Measurements from ENCODE around the gene POLR2E. TPM values are rescaled to one million over a fixed set of nuclear protein-coding genes. Genes with fewer than 3 reads are reported as not detected.

Gene POLR2E
- polyA plus RNA-seq, 3 donors = 183 to 222 (median 195) TPM

DNA sequence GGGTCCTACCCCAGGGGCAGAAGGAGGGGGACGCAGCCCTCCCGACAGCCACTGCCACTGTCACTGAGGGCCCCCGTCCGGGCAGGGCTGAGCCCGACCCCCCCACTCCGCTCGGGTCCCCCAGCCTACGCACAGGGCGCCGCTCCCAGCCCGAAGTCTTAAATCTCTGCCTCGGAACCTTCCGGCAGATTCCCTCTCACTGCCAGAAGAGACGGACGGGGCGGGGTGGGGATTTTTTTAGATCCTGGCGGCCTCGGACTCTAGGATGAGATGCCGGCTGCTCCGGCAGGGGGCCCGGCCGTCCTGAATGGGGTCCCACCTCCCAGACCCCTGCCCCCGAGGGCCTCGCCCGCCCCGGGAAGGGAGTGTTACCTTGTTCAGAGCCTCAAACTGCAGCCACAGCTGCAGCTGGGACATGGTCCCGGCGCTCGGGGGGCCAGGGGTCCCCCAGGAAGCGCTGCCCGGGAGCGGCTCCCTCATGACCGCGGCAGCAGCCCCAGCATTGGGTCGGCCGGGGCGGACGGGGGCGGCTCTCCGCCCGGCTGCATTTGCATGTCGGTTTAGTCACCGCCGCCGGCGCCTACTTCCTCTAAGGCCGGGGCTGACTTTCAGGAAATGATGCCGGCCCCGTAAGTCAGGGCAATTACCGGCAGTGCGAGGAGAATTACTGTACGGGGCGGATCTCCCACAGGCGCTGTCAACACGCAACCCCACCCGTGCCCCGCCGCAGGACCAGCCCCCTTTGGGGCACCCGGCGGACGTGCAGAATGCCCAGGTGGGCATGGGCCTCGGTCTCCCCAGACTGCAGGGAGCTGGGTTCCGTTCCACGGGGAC lies 36.8 kb upstream of the POLR2E start:
- H3K9me3 ChIP-seq (replicated peaks in 1 of 2; ENCODE audit: control insufficient read depth in 1 of 2, insufficient read depth in 1 of 2, low read length in 2 of 2) = peaks cover 0 to 4% of the 10 kb centered on the region in 2 donors
- peaks cover 0 to 5% (median 2%) of the 10 kb centered on the region in 7 donors for H3K9me3 Mint-ChIP-seq
- H3K27ac Mint-ChIP-seq = peak overlapping the region; percentile 89 to 95 (median 91)
- 0% methylated on average over 51 of the region's 64 CpGs for WGBS (ENCODE audit: insufficient coverage)
- H3K4me2 ChIP-seq (replicated peaks; ENCODE audit: extremely low read depth, low read length, poor library complexity, severe bottlenecking) = peak overlapping the region; percentile 82
- peaks cover 87% of the 10 kb centered on the region for H3K79me2 ChIP-seq (ENCODE audit: insufficient read depth, low read length)
- H4K20me1 ChIP-seq (ENCODE audit: insufficient read depth, low read length) = peaks cover 91% of the 10 kb centered on the region
- H3K4me3 Mint-ChIP-seq = peak overlapping the region; percentile 89 to 93
- H3K4me1 ChIP-seq (ENCODE audit: control insufficient read depth in 1 of 2, insufficient read depth in 2 of 2, low read length in 2 of 2) = peaks cover 38 to 44% of the 10 kb centered on the region in 2 donors
- no peaks in the 10 kb centered on the region for H3K27me3 ChIP-seq (ENCODE audit: control insufficient read depth in 2 of 2, insufficient read depth in 2 of 2, low read length in 2 of 2)
- peak overlapping the region; percentile 64 to 82 (median 64) for H3K4me3 ChIP-seq (replicated peaks in 1 of 3; ENCODE audit: low read depth in 2 of 3, low read length in 3 of 3)
- peak overlapping the region; percentile 84 for H3K9ac ChIP-seq (ENCODE audit: insufficient read depth, low read length, poor library complexity, severe bottlenecking)
- intact Hi-C loops (cut with micrococcal nuclease) = loop anchor here in 1 of 2 donors (5.0 kb wide), 1 partner anchor 40 kb away; the partner anchor contains the start of gene SBNO2
- DNase-seq = peak; percentile 92 to 96 (median 95)
- TF ChIP-seq, protein P1, sequence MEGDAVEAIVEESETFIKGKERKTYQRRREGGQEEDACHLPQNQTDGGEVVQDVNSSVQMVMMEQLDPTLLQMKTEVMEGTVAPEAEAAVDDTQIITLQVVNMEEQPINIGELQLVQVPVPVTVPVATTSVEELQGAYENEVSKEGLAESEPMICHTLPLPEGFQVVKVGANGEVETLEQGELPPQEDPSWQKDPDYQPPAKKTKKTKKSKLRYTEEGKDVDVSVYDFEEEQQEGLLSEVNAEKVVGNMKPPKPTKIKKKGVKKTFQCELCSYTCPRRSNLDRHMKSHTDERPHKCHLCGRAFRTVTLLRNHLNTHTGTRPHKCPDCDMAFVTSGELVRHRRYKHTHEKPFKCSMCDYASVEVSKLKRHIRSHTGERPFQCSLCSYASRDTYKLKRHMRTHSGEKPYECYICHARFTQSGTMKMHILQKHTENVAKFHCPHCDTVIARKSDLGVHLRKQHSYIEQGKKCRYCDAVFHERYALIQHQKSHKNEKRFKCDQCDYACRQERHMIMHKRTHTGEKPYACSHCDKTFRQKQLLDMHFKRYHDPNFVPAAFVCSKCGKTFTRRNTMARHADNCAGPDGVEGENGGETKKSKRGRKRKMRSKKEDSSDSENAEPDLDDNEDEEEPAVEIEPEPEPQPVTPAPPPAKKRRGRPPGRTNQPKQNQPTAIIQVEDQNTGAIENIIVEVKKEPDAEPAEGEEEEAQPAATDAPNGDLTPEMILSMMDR (IDR thresholded peaks at IDR 0.05) = peak; percentile 21
- peak overlapping the region; percentile 31 for H2AFZ ChIP-seq (ENCODE audit: insufficient read depth, low read depth, low read length, poor library complexity, severe bottlenecking)
- H3K27me3 Mint-ChIP-seq (ENCODE audit: low read depth in 3 of 3) = peaks cover 0 to 5% (median 0%) of the 10 kb centered on the region in 3 donors
- H3K4me1 Mint-ChIP-seq = peaks cover 39% of the 10 kb centered on the region
- H3K27ac ChIP-seq (ENCODE audit: low read depth in 1 of 2, low read length in 2 of 2) = peak overlapping the region; percentile 87 to 91
- H3K36me3 ChIP-seq (replicated peaks in 1 of 2; ENCODE audit: control insufficient read depth in 1 of 2, insufficient read depth in 2 of 2, low read length in 2 of 2) = peaks cover 39 to 54% of the 10 kb centered on the region in 2 donors
- peaks cover 32 to 61% of the 10 kb centered on the region in 2 donors for H3K36me3 Mint-ChIP-seq
